H1 (cell line): ENCODE results near the gene GLB1L2. TPM values are rescaled to one million over a fixed set of nuclear protein-coding genes. Genes with fewer than 3 reads are reported as not detected.

Experiments used
- CTCF ChIA-PET: fragments of 300-600 bp; sonication (Branson Sonifier 250); formaldehyde crosslinking; loops from one replicate; lab custom pipeline; 2021; ENCODE audit not compliant: partially characterized antibody; lab: Charles Lee
- POLR2A ChIA-PET: fragments of 300-600 bp; sonication (Branson Sonifier 250); formaldehyde crosslinking; loops from one replicate; lab custom pipeline; 2021; ENCODE audit warnings: inconsistent platforms; ENCODE audit not compliant: partially characterized antibody; lab: Charles Lee
- DNase-seq, 2 experiments: peaks; one replicate each; pipeline versions ENCODE4 v3.0.0 to v3.0.0-alpha.2; 2010 to 2022; ENCODE audit warnings: low spot score in 2 of 2, low read depth in 1 of 2, mixed read lengths in 1 of 2
- FAIRE-seq: peaks from 2 replicates; lab custom pipeline; 2011; peaks lifted over from hg19 to GRCh38; lab: Jason Lieb, UNC
- H2AFZ ChIP-seq: 2 replicates; pipeline ENCODE4 v1.8.1; 2012; ENCODE audit warnings: low read length, inconsistent platforms
- H2AK5ac ChIP-seq: 2 replicates; pipeline ENCODE4 v1.6.1; 2013; ENCODE audit warnings: low read depth, low read length
- H2BK120ac ChIP-seq: replicated peaks from 2 replicates; pipeline ENCODE3; 2013; ENCODE audit warnings: low read depth, low read length, inconsistent platforms
- H2BK12ac ChIP-seq: 2 replicates; pipeline ENCODE4 v1.6.1; 2013; ENCODE audit warnings: low read depth, low read length
- H2BK15ac ChIP-seq: 2 replicates; pipeline ENCODE4 v1.6.1; 2013; ENCODE audit warnings: low read length
- H2BK20ac ChIP-seq: 2 replicates; pipeline ENCODE4 v1.6.1; 2013; ENCODE audit warnings: low read length
- H2BK5ac ChIP-seq: 2 replicates; pipeline ENCODE4 v1.6.1; 2013; ENCODE audit warnings: low read depth, low read length
- H3K14ac ChIP-seq: 2 replicates; pipeline ENCODE4 v1.6.1; 2013; ENCODE audit warnings: inconsistent platforms; ENCODE audit not compliant: insufficient read length
- H3K18ac ChIP-seq: 2 replicates; pipeline ENCODE4 v1.6.1; 2013; ENCODE audit warnings: low read length; ENCODE audit errors: extremely low read depth
- H3K23ac ChIP-seq: 2 replicates; pipeline ENCODE4 v1.6.1; 2013; ENCODE audit warnings: inconsistent platforms; ENCODE audit not compliant: insufficient read length
- H3K23me2 ChIP-seq: 2 replicates; pipeline ENCODE4 v1.6.1; 2013; ENCODE audit warnings: low read depth, low read length
- H3K27ac ChIP-seq: 2 replicates; pipeline ENCODE4 v1.6.1; 2011; ENCODE audit warnings: low read depth, low read length, inconsistent platforms
- H3K27me3 ChIP-seq, 4 experiments: replicated peaks in 1 of 4; 1 replicate in 1 of 4; 2 replicates in 3 of 4; pipeline versions ENCODE4 v1.6.1 to v1.8.1; 2011 to 2013; ENCODE audit warnings: low read length in 3 of 4, mild to moderate bottlenecking in 3 of 4, inconsistent platforms in 2 of 4, mixed read lengths in 2 of 4, moderate library complexity in 1 of 4; ENCODE audit not compliant: control insufficient read depth in 3 of 4, insufficient read depth in 3 of 4; ENCODE audit errors: extremely low read depth in 1 of 4
- H3K36me3 ChIP-seq, 4 experiments: 2 replicates each; pipeline versions ENCODE4 v1.6.1 to v1.8.1; 2011 to 2013; ENCODE audit warnings: mild to moderate bottlenecking in 4 of 4, low read length in 3 of 4, moderate library complexity in 2 of 4, control low read depth in 1 of 4, inconsistent platforms in 1 of 4; ENCODE audit not compliant: insufficient read depth in 4 of 4, control insufficient read depth in 2 of 4
- H3K4ac ChIP-seq: replicated peaks from 2 replicates; pipeline ENCODE3; 2013; ENCODE audit warnings: low read length, low read depth, mixed read lengths, inconsistent platforms; ENCODE audit not compliant: insufficient read length
- H3K4me1 ChIP-seq, 4 experiments: replicated peaks in 1 of 4; 1 replicate in 1 of 4; 2 replicates in 3 of 4; pipeline versions ENCODE4 v1.6.1 to v1.8.1; 2011 to 2013; ENCODE audit warnings: low read length in 3 of 4, inconsistent platforms in 2 of 4, mixed read lengths in 1 of 4; ENCODE audit not compliant: insufficient read depth in 4 of 4, control insufficient read depth in 3 of 4
- H3K4me2 ChIP-seq, 2 experiments: 2 replicates each; pipeline versions ENCODE4 v1.6.1 to v1.8.1; 2011 to 2013; ENCODE audit warnings: low read depth in 2 of 2, low read length in 2 of 2, control low read depth in 1 of 2, inconsistent platforms in 1 of 2, mild to moderate bottlenecking in 1 of 2; ENCODE audit not compliant: insufficient read depth in 1 of 2
- H3K4me3 ChIP-seq, 4 experiments: fragments of 200-600, 300-600 bp in 1 of 4; sonication (generic), shearing (Covaris generic), sonication (Bioruptor Twin) in 1 of 4; 2 replicates each; pipeline versions ENCODE4 v1.5.1 to v1.8.1; 2011 to 2016; ENCODE audit warnings: low read length in 4 of 4, low read depth in 3 of 4, control low read depth in 2 of 4, inconsistent platforms in 2 of 4, mild to moderate bottlenecking in 2 of 4, mixed read lengths in 1 of 4, moderate library complexity in 1 of 4; ENCODE audit not compliant: insufficient read depth in 2 of 4; ENCODE audit errors: extremely low read depth in 1 of 4
- H3K56ac ChIP-seq: replicated peaks from 2 replicates; pipeline ENCODE3; 2013; ENCODE audit warnings: low read depth, mild to moderate bottlenecking, mixed read lengths, low read length, inconsistent platforms; ENCODE audit not compliant: insufficient read length
- H3K79me1 ChIP-seq: 2 replicates; pipeline ENCODE4 v1.6.1; 2013; ENCODE audit warnings: low read depth, low read length, control low read depth
- H3K79me2 ChIP-seq, 2 experiments: 2 replicates each; pipeline versions ENCODE4 v1.6.1 to v1.8.1; 2012 to 2013; ENCODE audit warnings: low read length in 2 of 2, mild to moderate bottlenecking in 2 of 2, inconsistent platforms in 1 of 2; ENCODE audit not compliant: insufficient read depth in 2 of 2, control insufficient read depth in 1 of 2
- H3K9ac ChIP-seq, 4 experiments: replicated peaks in 1 of 4; 1 replicate in 1 of 4; 2 replicates in 3 of 4; pipeline versions ENCODE4 v1.6.1 to v1.8.1; 2011 to 2013; ENCODE audit warnings: low read depth in 3 of 4, low read length in 3 of 4, control low read depth in 2 of 4, mild to moderate bottlenecking in 2 of 4, moderate library complexity in 2 of 4, inconsistent platforms in 1 of 4; ENCODE audit errors: extremely low read depth in 1 of 4
- H3K9me3 ChIP-seq, 2 experiments: 2 replicates each; pipeline versions ENCODE4 v1.6.1 to v1.8.1; 2012 to 2013; ENCODE audit warnings: mild to moderate bottlenecking in 2 of 2, moderate library complexity in 2 of 2, control low read depth in 1 of 2, inconsistent platforms in 1 of 2, low read depth in 1 of 2, low read length in 1 of 2, mixed read lengths in 1 of 2; ENCODE audit not compliant: insufficient read depth in 2 of 2
- H4K20me1 ChIP-seq, 2 experiments: replicated peaks in 1 of 2; 2 replicates each; pipeline versions ENCODE3 to v1.8.1; 2011 to 2013; ENCODE audit warnings: inconsistent platforms in 2 of 2, low read length in 2 of 2, mild to moderate bottlenecking in 1 of 2; ENCODE audit not compliant: insufficient read depth in 2 of 2, control insufficient read depth in 1 of 2
- H4K5ac ChIP-seq: 2 replicates; pipeline ENCODE4 v1.6.1; 2013; ENCODE audit warnings: low read length, low read depth, mixed read lengths, inconsistent platforms; ENCODE audit not compliant: insufficient read length
- H4K8ac ChIP-seq: 2 replicates; pipeline ENCODE4 v1.8.0; 2013; ENCODE audit warnings: mild to moderate bottlenecking, moderate library complexity, low read length, inconsistent platforms; ENCODE audit not compliant: insufficient read depth; ENCODE audit errors: extremely low read depth
- H4K91ac ChIP-seq: replicated peaks from 2 replicates; pipeline ENCODE3; 2013; ENCODE audit warnings: low read length, mixed read lengths, inconsistent platforms; ENCODE audit not compliant: insufficient read length
- BACH1 ChIP-seq: IDR thresholded peaks from 2 replicates; pipeline ENCODE4 v1.6.1; 2012; ENCODE audit warnings: low read length, improper control_type of control experiment
- FOSL1 ChIP-seq: IDR thresholded peaks from 2 replicates; pipeline ENCODE4 v1.6.1; 2011; ENCODE audit warnings: mild to moderate bottlenecking, low read depth, low read length, moderate library complexity; ENCODE audit not compliant: insufficient read depth
- GABPA ChIP-seq: IDR thresholded peaks from 2 replicates; pipeline ENCODE4 v1.6.1; 2011; ENCODE audit warnings: mild to moderate bottlenecking, low read length, moderate library complexity, borderline replicate concordance; ENCODE audit not compliant: insufficient read depth
- HDAC2 ChIP-seq, 2 experiments: fragments of 300-600 bp in 1 of 2; sonication (generic) in 1 of 2; IDR thresholded peaks; 2 replicates each; pipeline ENCODE4 v1.6.1; 2011 to 2012; ENCODE audit warnings: low read depth in 2 of 2, low read length in 2 of 2, mild to moderate bottlenecking in 2 of 2, moderate library complexity in 2 of 2, borderline replicate concordance in 1 of 2, inconsistent platforms in 1 of 2
- JUN ChIP-seq: IDR thresholded peaks from 2 replicates; pipeline ENCODE4 v1.6.1; 2011; ENCODE audit warnings: low read depth, mild to moderate bottlenecking, improper control_type of control experiment, low read length
- KDM4A ChIP-seq: IDR thresholded peaks from one replicate; pipeline ENCODE4 v1.7.1; 2012; ENCODE audit warnings: low read depth, mild to moderate bottlenecking, moderate library complexity, low read length, inconsistent platforms; ENCODE audit not compliant: severe bottlenecking
- KDM5A ChIP-seq: fragments of 200-600 bp; IDR thresholded peaks from 2 replicates; pipeline ENCODE4 v1.7.1; 2012; ENCODE audit warnings: mild to moderate bottlenecking, low read length, inconsistent platforms, mixed read lengths
- POU5F1 ChIP-seq: IDR thresholded peaks from 2 replicates; pipeline ENCODE4 v1.6.1; 2011; ENCODE audit warnings: low read depth, mild to moderate bottlenecking, low read length, moderate library complexity
- RNF2 ChIP-seq: fragments of 200-900, 300-1000 bp; sonication (generic); IDR thresholded peaks from 2 replicates; pipeline ENCODE4 v1.7.1; 2016; ENCODE audit warnings: borderline replicate concordance, low read depth, mild to moderate bottlenecking, antibody characterized with exemption, low read length; ENCODE audit not compliant: poor library complexity, severe bottlenecking; ENCODE audit errors: missing control alignments
- SIN3A ChIP-seq, 2 experiments: IDR thresholded peaks in 1 of 2; conservative IDR thresholded peaks in 1 of 2; 2 replicates each; pipeline ENCODE4 v1.6.1; 2011 to 2012; ENCODE audit warnings: low read length in 2 of 2, improper control_type of control experiment in 1 of 2, low read depth in 1 of 2, mild to moderate bottlenecking in 1 of 2
- SP4 ChIP-seq: IDR thresholded peaks from 2 replicates; pipeline ENCODE4 v1.6.1; 2012; ENCODE audit warnings: low read length, inconsistent platforms
- TCF12 ChIP-seq: IDR thresholded peaks from 2 replicates; pipeline ENCODE4 v1.6.1; 2011; ENCODE audit warnings: low read depth, mild to moderate bottlenecking, low read length
- WGBS, 2 experiments: shearing (Covaris generic) in 1 of 2; methylation state at CpG; one replicate each; pipeline versions ENCODE4 v1.1.6 to v1.1.7; 2013 to 2015; ENCODE audit warnings: low lambda C conversion rate in 2 of 2, mixed read lengths in 2 of 2, inconsistent platforms in 1 of 2, low coverage in 1 of 2, missing lambda C conversion rate in 1 of 2; ENCODE audit not compliant: insufficient replicate concordance in 2 of 2, insufficient coverage in 1 of 2, insufficient read length in 1 of 2; ENCODE audit errors: extremely low coverage in 1 of 2, missing lambda C conversion rate in 1 of 2; 5-methylcytosine and 5-hydroxymethylcytosine counted together
- polyA plus RNA-seq, 7 experiments: library from polyadenylated mRNA; depleted of rRNA in 3 of 7; stranded (reverse) in 5 of 7; unstranded in 2 of 7; fragments of >200 nt in 5 of 7; fragments of 200-250 nt in 2 of 7; gene quantifications; 1 replicate in 5 of 7; 2 replicates in 1 of 7; 4 replicates in 1 of 7; pipeline versions ENCODE4 v1.2.1 to v1.2.3, GENCODE V29; 2011 to 2013; ENCODE audit warnings: missing spikeins in 2 of 7, mixed read lengths in 2 of 7
- total RNA-seq: library from RNA; stranded (reverse); fragmentation: NEBNext Ultra II Directional; extraction: Animal tissue kit (Norgen Biotek cat#: 25700); gene quantifications from 2 replicates; pipeline ENCODE4 v1.2.1, GENCODE V29; 2021

The GLB1L2 gene
- total and polyA plus RNA-seq, 2 of the 8 experiments (the other 6 are each of a cell fraction or from before 2014, with no cell fraction given): 4.4 to 7.9 TPM

- H3K4me2 ChIP-seq: peak overlapping the region; percentile 61 to 96
- TF ChIP-seq KDM5A (no peak), TCF12 (no peak), SP4 (no peak), BACH1 (no peak), HDAC2 (IDR thresholded peaks at IDR 0.05; ENCODE audit: borderline replicate concordance in 1 of 2, low read depth in 2 of 2, low read length in 2 of 2) (no peak), RNF2 (no peak), POU5F1 (no peak), GABPA (no peak), KDM4A (peak; percentile 95), FOSL1 (no peak), SIN3A (conservative IDR thresholded peaks at IDR 0.05 in 1 of 2, IDR thresholded peaks at IDR 0.05 in 1 of 2; ENCODE audit: low read depth in 1 of 2, low read length in 2 of 2) (peak in 1 of 2 experiments; percentile 36; a peak in 1 of 4 replicates), JUN (no peak)
These were observed 422 bp downstream of the GLB1L2 start for GRCh38 chr11:134332189-134332631.

More at GRCh38 chr11:134332189-134332631, 422 bp downstream of the GLB1L2 start:
- no peak overlapping the region for H2BK20ac ChIP-seq
- H3K18ac ChIP-seq: no peak overlapping the region
- H3K9me3 ChIP-seq: no peaks in the 10 kb centered on the region
- no peak overlapping the region for H3K23ac ChIP-seq
- H4K91ac ChIP-seq: no peak overlapping the region
- H3K23me2 ChIP-seq: peaks cover 8% of the 10 kb centered on the region; the same call in 1 of the 2 replicates
- H3K4me3 ChIP-seq: peak overlapping the region; percentile 48 to 72 (median 66)
- peaks cover 0 to 5% (median 4%) of the 10 kb centered on the region in 4 experiments; a peak in 4 of 7 replicates for H3K4me1 ChIP-seq
- H3K9ac ChIP-seq: no peak overlapping the region
- POLR2A ChIA-PET: interaction anchor here (1.3 to 2.1 kb wide), 2 partner anchors 10 to 59 kb away, joined by 3 to 7 read pairs; no protein-coding TSS in a partner anchor
- H3K79me1 ChIP-seq: no peaks in the 10 kb centered on the region
- H2BK120ac ChIP-seq: no peak overlapping the region
- CTCF ChIA-PET: interaction anchor here (0.8 to 2.1 kb wide), 6 partner anchors 9 to 648 kb away, joined by 3 to 5 read pairs (median 3); no protein-coding TSS in a partner anchor
- H4K8ac ChIP-seq: no peak overlapping the region; the same call in 1 of the 2 replicates
- 0 out of 2 replicates have a peak overlapping the region, but pooled peaks have one; percentile 27 for H2AFZ ChIP-seq
- peaks cover 0 to 36% (median 24%) of the 10 kb centered on the region in 4 experiments; a peak in 5 of 7 replicates for H3K27me3 ChIP-seq
- 2% methylated on average over 38 of the region's 40 CpGs; no CpG with 5 or more reads in 1 of the 2 experiments for WGBS, 2 experiments
- H2BK5ac ChIP-seq: no peak overlapping the region
- FAIRE-seq (no peak), DNase-seq (peak in 1 of 2 experiments; percentile 70)
- no peak overlapping the region for H3K56ac ChIP-seq
- H2AK5ac ChIP-seq: no peak overlapping the region
- H4K20me1 ChIP-seq: no peaks in the 10 kb centered on the region
- no peaks in the 10 kb centered on the region for H3K79me2 ChIP-seq
- no peak overlapping the region for H3K4ac ChIP-seq
- H3K36me3 ChIP-seq: no peaks in the 10 kb centered on the region
- H4K5ac ChIP-seq: no peak overlapping the region
- no peak overlapping the region for H3K14ac ChIP-seq
- H2BK15ac ChIP-seq: no peak overlapping the region
- no peak overlapping the region for H2BK12ac ChIP-seq
- no peak overlapping the region for H3K27ac ChIP-seq
